Measurements from ENCODE around the gene SMG1.
"Not testable (repeated sequence)": the region's sequence is repeated elsewhere in the genome, so short reads cannot be mapped to it uniquely, and the experiment has no call there.

SMG1 gene

DNA sequence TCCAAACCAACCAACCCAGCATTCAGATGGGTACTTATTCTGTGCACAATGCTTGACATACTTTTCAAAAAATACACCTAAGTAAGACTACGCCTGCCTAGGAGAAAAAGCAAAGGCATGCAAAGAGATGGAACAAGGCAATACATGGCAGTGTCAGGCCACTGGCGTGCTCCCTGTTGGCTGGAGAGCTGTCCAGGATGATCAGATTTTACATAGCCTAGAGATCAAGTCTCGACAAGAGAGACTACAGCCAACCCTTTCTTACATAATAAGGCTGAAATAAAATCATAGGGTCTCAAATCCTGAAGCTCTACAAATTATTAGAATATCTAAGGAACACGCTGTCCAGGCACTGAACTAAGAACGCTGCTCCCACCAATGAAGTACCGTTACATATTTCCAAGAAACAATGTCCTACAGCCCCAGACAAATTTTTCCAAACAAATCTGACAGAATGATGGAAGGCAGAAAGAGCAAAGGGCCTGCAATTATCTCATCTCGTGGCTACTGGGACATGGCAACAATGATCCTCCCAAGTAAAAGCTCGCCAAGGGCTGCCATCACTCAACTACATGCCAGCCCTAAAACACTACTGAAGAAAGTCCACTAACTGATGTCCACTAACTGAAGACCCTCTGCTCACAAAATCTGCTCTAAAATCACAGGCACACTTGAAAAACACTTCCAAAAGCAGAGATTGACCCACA is 141.1 kb downstream of the SMG1 start:
- TF ChIP-seq, protein P1, sequence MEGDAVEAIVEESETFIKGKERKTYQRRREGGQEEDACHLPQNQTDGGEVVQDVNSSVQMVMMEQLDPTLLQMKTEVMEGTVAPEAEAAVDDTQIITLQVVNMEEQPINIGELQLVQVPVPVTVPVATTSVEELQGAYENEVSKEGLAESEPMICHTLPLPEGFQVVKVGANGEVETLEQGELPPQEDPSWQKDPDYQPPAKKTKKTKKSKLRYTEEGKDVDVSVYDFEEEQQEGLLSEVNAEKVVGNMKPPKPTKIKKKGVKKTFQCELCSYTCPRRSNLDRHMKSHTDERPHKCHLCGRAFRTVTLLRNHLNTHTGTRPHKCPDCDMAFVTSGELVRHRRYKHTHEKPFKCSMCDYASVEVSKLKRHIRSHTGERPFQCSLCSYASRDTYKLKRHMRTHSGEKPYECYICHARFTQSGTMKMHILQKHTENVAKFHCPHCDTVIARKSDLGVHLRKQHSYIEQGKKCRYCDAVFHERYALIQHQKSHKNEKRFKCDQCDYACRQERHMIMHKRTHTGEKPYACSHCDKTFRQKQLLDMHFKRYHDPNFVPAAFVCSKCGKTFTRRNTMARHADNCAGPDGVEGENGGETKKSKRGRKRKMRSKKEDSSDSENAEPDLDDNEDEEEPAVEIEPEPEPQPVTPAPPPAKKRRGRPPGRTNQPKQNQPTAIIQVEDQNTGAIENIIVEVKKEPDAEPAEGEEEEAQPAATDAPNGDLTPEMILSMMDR (IDR thresholded peaks at IDR 0.05; ENCODE audit: insufficient read depth, low read depth, low read length, missing control alignments) = no peak
- DNase-seq (ENCODE audit: low read depth) = no peak
- H3K4me3 ChIP-seq (ENCODE audit: low read length) = peak overlapping the region; percentile 18

DNA sequence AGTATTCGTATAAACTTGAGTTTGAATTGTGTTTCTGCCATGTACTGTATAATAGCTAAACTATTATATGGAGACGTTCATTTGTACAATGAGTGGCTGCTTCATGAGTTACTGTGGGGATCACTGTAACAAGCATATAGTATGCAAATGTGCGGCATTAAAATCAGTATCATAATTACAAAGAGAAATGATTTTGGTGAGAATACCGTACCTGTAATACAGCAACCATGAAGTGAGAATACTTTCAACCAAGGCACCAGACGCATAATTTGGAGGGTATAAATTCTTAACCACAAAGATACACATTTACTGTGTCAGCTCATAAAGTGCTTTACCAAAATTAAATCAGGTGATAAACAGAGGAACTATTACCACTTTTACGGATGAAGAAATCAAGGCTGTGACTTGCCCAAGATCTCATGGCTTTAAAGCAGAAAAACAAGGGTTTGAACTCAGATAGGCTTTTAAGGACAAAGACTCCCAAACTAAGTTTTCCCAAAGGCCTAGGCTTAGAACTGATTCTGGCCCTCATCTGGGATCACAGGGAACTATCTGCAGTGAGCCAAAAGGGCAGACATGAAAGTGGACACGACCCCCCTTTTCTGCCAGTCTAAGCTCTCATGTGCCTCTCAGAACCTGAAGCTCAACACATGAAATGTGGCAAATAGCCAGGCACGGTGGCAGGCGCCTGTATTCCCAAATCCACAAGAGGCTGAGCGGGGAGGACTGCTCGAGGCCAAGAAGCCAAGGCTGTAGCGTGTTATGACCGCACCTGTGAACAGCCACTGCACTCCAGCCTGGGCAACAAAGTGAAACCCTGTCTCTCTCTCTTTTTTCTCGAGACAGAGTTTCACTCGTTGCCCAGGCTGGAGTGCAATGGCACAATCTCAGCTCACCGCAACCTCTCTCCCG is 142.5 kb downstream of the SMG1 start:
- DNase-seq (ENCODE audit: low read depth) = no peak
- H3K4me3 ChIP-seq (ENCODE audit: low read length) = no peak overlapping the region
- TF ChIP-seq, protein P1 (IDR thresholded peaks at IDR 0.05; ENCODE audit: insufficient read depth, low read depth, low read length, missing control alignments) = no peak

DNA sequence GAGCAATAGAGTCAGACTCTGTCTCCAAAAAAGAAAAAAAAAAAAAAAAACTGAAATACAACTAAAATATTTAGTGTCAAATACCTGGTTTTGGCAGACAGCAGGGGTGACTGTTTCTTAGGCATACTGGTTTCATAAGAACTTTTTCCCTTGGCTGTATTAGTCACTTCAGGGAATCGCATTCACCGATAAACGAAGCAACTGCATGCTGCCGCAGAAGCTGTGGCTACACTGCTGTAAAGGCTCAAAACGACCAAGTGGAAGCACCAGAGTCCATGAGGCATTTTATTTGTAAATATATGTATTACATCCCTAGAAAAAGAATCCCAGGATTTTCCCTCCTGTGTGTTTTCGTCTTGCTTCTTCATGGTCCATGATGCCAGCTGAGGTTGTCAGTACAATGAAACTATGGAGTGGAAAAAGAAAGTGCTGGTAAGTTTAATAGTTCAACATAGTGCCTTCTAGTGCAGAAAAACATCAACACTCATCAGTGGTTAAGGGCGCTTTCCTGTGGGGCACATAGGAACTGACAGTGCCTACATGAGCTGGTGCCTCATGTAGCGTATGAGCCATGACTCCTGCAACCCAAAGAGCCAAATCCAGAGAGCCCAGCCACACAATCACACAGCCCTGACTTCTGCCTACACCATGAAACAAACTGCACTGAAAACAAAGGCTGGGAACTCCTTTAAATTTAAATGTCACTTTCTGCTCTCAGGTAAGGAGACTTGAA is 143.3 kb downstream of the SMG1 start:
- no peak overlapping the region for H3K4me3 ChIP-seq (ENCODE audit: low read length)
- DNase-seq (ENCODE audit: low read depth) = no peak
- TF ChIP-seq, protein P1 (IDR thresholded peaks at IDR 0.05; ENCODE audit: insufficient read depth, low read depth, low read length, missing control alignments) = no peak

DNA sequence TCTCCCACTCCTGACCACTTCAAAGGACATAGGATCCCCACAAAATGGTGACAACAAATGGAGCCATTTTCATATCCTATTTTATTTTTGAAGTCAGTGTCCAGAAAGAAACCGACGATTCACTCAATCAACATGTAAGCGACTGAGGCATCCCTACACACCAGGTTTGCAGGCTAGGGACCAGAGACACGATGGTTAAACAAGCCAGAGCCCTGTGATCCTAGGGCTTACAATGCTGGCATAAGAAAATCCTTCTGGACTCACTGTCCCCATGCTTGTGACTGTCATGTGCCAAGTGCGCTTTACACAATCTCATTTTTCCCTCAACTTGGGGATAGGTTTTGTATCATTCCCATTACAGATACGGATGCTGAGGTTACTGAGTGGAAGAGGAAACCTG is 145.0 kb downstream of the SMG1 start:
- not testable (repeated sequence) for DNase-seq (ENCODE audit: low read depth); H3K4me3 ChIP-seq (ENCODE audit: low read length)

DNA sequence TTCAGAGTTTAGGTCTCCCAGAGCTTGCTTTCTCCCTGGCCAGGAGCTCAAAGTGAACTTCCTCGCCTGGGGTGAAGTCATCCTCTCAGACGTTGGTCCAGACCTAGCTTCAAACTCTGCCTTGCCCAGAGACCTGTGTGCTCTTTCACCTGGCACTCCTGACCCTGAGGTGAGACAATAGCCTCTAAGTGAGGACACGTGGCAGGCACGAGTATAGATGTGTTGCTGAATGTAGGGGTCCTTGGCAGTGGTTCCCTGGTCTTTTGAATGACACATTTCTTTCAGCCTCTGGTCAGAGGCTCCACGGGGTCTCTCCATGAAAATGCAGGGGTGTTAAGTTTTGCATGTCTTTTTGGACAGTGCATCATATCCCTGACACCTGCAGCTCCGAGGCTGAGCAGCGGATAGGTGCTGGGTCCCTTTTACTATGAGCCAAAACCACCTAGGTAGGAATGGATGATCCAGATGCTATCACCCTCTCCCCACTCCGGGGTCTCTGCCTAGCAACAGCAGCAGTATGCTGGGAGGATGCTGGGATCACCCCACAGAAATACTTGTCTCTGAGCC is 145.7 kb downstream of the SMG1 start:
- not testable (repeated sequence) for DNase-seq (ENCODE audit: low read depth); H3K4me3 ChIP-seq (ENCODE audit: low read length)

DNA sequence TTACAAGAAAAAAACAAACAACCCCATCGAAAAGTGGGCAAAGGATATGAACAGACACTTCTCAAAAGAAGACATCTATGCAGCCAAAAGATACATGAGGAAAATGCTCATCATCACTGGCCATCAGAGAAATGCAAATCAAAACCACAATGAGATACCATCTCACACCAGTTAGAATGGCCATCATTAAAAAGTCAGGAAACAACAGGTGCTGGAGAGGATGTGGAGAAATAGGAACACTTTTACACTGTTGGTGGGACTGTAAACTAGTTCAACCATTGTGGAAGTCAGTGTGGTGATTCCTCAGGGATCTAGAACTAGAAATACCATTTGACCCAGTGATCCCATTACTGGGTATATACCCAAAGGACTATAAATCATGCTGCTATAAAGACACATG is 148.5 kb downstream of the SMG1 start:
- H3K4me3 ChIP-seq (ENCODE audit: low read length); DNase-seq (ENCODE audit: low read depth): not testable (repeated sequence)

DNA sequence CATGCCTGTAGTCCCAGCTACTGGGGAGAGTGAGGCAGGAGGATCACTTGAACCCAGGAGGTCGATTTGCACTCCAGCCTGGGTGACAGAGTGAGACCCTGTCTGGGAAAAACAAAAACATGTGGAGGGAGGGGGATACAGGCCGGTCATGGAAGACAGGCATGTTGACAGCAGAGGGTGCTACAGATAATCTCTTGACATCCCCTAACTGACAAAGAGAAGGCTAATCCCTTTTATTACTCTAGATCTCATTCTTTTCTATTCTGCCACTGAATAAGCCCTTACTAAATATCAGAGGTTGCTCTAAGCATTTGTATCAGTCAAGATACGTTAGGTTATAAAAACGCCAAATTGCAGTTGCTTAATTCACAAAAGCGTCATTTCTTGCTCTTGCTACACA is 149.9 kb downstream of the SMG1 start:
- not testable (repeated sequence) for DNase-seq (ENCODE audit: low read depth); H3K4me3 ChIP-seq (ENCODE audit: low read length)

DNA sequence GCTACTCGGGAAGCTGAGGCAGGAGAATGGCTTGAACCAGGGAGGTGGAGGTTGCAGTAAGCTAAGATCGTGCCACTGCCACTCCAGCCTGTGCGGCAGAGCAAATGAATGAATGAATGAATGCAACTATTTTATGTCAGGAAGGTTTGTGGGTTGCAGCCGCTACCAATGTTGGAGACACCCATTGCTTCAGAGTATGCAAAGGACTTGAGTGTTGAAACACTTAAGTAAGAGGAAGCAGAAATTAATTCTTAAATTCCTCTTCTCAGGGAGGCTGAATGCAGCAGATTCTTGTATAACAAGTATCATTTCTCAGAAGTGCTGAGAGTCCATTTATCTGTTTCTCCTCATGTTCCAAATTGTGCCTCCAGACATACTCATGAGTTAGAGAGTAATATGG is 151.6 kb downstream of the SMG1 start:
- H3K4me3 ChIP-seq (ENCODE audit: low read length); DNase-seq (ENCODE audit: low read depth): not testable (repeated sequence)

DNA sequence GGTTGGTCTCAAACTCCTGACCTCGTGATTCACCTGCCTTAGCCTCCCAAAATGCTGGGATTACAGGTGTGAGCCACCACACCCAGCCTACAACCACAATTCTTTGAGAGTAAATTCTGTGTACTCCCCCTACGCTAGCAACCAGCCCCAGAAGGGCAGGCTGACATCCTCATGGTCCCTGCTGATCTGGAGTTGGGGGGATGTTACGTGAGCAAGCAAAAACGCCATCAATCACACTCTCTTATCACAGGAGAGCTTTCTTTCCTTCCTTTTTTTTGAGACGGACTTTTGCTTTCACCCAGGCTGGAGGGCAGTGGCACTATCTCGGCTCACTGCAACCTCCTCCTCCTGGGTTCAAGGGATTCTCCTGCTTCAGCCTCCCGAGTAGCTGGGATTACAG is 154.0 kb downstream of the SMG1 start:
- not testable (repeated sequence) for DNase-seq (ENCODE audit: low read depth); H3K4me3 ChIP-seq (ENCODE audit: low read length)

GRCh38 chr16:18770336-18770962 is 155.8 kb downstream of the SMG1 start:
- not testable (repeated sequence) for DNase-seq (ENCODE audit: low read depth); H3K4me3 ChIP-seq (ENCODE audit: low read length)

GRCh38 chr16:18767217-18767616 is 159.0 kb downstream of the SMG1 start:
- not testable (repeated sequence) for H3K4me3 ChIP-seq (ENCODE audit: low read length); DNase-seq (ENCODE audit: low read depth)

DNA sequence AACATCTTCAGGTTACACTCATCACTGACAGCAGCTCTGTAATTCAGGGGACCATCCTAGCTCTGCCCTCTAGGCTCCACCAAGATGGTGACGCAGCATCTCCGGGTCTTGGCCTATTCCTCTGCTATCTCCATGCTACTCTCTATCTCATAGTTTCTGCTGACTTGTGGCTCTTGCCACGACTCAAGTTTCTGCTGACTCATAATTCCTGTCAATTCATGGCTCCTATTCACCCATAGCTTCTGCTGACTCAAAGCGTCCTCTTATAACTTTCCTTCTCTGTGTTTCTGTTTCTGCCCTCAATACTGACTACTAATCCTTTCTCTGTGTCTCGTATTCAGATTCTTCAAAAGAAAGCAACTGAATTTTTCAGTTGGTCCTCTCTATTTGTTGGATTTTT is 163.5 kb downstream of the SMG1 start:
- DNase-seq (ENCODE audit: low read depth); H3K4me3 ChIP-seq (ENCODE audit: low read length): not testable (repeated sequence)

Data from epithelial cell of esophagus (primary cell).